ENCODE measurements around the gene SLC9A7.

The SLC9A7 gene

GRCh38 chrX:46693149-46693548 is 65.8 kb downstream of the SLC9A7 start:
- H3K9ac ChIP-seq (ENCODE audit: low read depth, low read length): no peak overlapping the region
- no peaks in the 10 kb centered on the region for H3K9me3 ChIP-seq (ENCODE audit: control insufficient read depth, insufficient read depth, low read length)
- no peak overlapping the region for H3K4me3 ChIP-seq (ENCODE audit: low read depth, low read length)
- no peaks in the 10 kb centered on the region for H3K27me3 ChIP-seq (ENCODE audit: control insufficient read depth, insufficient read depth, low read length)
- no peaks in the 10 kb centered on the region for H3K36me3 ChIP-seq (ENCODE audit: control insufficient read depth, insufficient read depth, low read length)
- H3K4me1 ChIP-seq (ENCODE audit: control insufficient read depth, insufficient read depth, low read length): peaks cover 4% of the 10 kb centered on the region

GRCh38 chrX:46690818-46691217 is 68.1 kb downstream of the SLC9A7 start:
- H3K9ac ChIP-seq (ENCODE audit: low read depth, low read length): no peak overlapping the region
- H3K9me3 ChIP-seq (ENCODE audit: control insufficient read depth, insufficient read depth, low read length): no peaks in the 10 kb centered on the region
- H3K27me3 ChIP-seq (ENCODE audit: control insufficient read depth, insufficient read depth, low read length): no peaks in the 10 kb centered on the region
- no peak overlapping the region for H3K4me3 ChIP-seq (ENCODE audit: low read depth, low read length)
- no peaks in the 10 kb centered on the region for H3K4me1 ChIP-seq (ENCODE audit: control insufficient read depth, insufficient read depth, low read length)
- H3K36me3 ChIP-seq (ENCODE audit: control insufficient read depth, insufficient read depth, low read length): no peaks in the 10 kb centered on the region

GRCh38 chrX:46687619-46688018 is 71.3 kb downstream of the SLC9A7 start:
- no peak overlapping the region for H3K4me3 ChIP-seq (ENCODE audit: low read depth, low read length)
- no peaks in the 10 kb centered on the region for H3K9me3 ChIP-seq (ENCODE audit: control insufficient read depth, insufficient read depth, low read length)
- no peak overlapping the region for H3K9ac ChIP-seq (ENCODE audit: low read depth, low read length)
- no peaks in the 10 kb centered on the region for H3K36me3 ChIP-seq (ENCODE audit: control insufficient read depth, insufficient read depth, low read length)
- no peaks in the 10 kb centered on the region for H3K4me1 ChIP-seq (ENCODE audit: control insufficient read depth, insufficient read depth, low read length)
- H3K27me3 ChIP-seq (ENCODE audit: control insufficient read depth, insufficient read depth, low read length): no peaks in the 10 kb centered on the region

GRCh38 chrX:46686003-46686645 is 72.8 kb downstream of the SLC9A7 start:
- Histone ChIP-seq H3K9me3 (ENCODE audit: control insufficient read depth, insufficient read depth, low read length) (no peaks in the 10 kb centered on the region), H3K9ac (ENCODE audit: low read depth, low read length) (no peak overlapping the region), H3K27me3 (ENCODE audit: control insufficient read depth, insufficient read depth, low read length) (no peaks in the 10 kb centered on the region), H3K4me3 (ENCODE audit: low read depth, low read length) (no peak overlapping the region), H3K4me1 (ENCODE audit: control insufficient read depth, insufficient read depth, low read length) (no peaks in the 10 kb centered on the region), H3K36me3 (ENCODE audit: control insufficient read depth, insufficient read depth, low read length) (no peaks in the 10 kb centered on the region)

GRCh38 chrX:46683048-46683447 is 75.9 kb downstream of the SLC9A7 start:
- H3K36me3 ChIP-seq (ENCODE audit: control insufficient read depth, insufficient read depth, low read length): no peaks in the 10 kb centered on the region
- no peaks in the 10 kb centered on the region for H3K4me1 ChIP-seq (ENCODE audit: control insufficient read depth, insufficient read depth, low read length)
- H3K9ac ChIP-seq (ENCODE audit: low read depth, low read length): no peak overlapping the region
- no peak overlapping the region for H3K4me3 ChIP-seq (ENCODE audit: low read depth, low read length)
- H3K9me3 ChIP-seq (ENCODE audit: control insufficient read depth, insufficient read depth, low read length): no peaks in the 10 kb centered on the region
- no peaks in the 10 kb centered on the region for H3K27me3 ChIP-seq (ENCODE audit: control insufficient read depth, insufficient read depth, low read length)

- H3K9me3 ChIP-seq (ENCODE audit: control insufficient read depth, insufficient read depth, low read length): no peaks in the 10 kb centered on the region
- no peaks in the 10 kb centered on the region for H3K27me3 ChIP-seq (ENCODE audit: control insufficient read depth, insufficient read depth, low read length)
- H3K4me1 ChIP-seq (ENCODE audit: control insufficient read depth, insufficient read depth, low read length): no peaks in the 10 kb centered on the region
Observed at GRCh38 chrX:46681849-46682248, 77.1 kb downstream of the SLC9A7 start.

GRCh38 chrX:46678232-46678631 is 80.7 kb downstream of the SLC9A7 start:
- H3K27me3 ChIP-seq (ENCODE audit: control insufficient read depth, insufficient read depth, low read length): no peaks in the 10 kb centered on the region
- H3K4me3 ChIP-seq (ENCODE audit: low read depth, low read length): no peak overlapping the region
- H3K9me3 ChIP-seq (ENCODE audit: control insufficient read depth, insufficient read depth, low read length): no peaks in the 10 kb centered on the region
- no peaks in the 10 kb centered on the region for H3K36me3 ChIP-seq (ENCODE audit: control insufficient read depth, insufficient read depth, low read length)
- H3K9ac ChIP-seq (ENCODE audit: low read depth, low read length): no peak overlapping the region
- H3K4me1 ChIP-seq (ENCODE audit: control insufficient read depth, insufficient read depth, low read length): no peaks in the 10 kb centered on the region

More at GRCh38 chrX:46681849-46682248, 77.1 kb downstream of the SLC9A7 start:
- Histone ChIP-seq H3K36me3 (ENCODE audit: control insufficient read depth, insufficient read depth, low read length) (no peaks in the 10 kb centered on the region), H3K9ac (ENCODE audit: low read depth, low read length) (no peak overlapping the region), H3K4me3 (ENCODE audit: low read depth, low read length) (no peak overlapping the region)

GRCh38 chrX:46676399-46677356 is 82.2 kb downstream of the SLC9A7 start:
- no peak overlapping the region for H3K9ac ChIP-seq (ENCODE audit: low read depth, low read length)
- H3K36me3 ChIP-seq (ENCODE audit: control insufficient read depth, insufficient read depth, low read length): no peaks in the 10 kb centered on the region
- no peaks in the 10 kb centered on the region for H3K9me3 ChIP-seq (ENCODE audit: control insufficient read depth, insufficient read depth, low read length)
- H3K27me3 ChIP-seq (ENCODE audit: control insufficient read depth, insufficient read depth, low read length): no peaks in the 10 kb centered on the region
- no peaks in the 10 kb centered on the region for H3K4me1 ChIP-seq (ENCODE audit: control insufficient read depth, insufficient read depth, low read length)
- no peak overlapping the region for H3K4me3 ChIP-seq (ENCODE audit: low read depth, low read length)

GRCh38 chrX:46673620-46674359 is 85.1 kb downstream of the SLC9A7 start:
- no peaks in the 10 kb centered on the region for H3K4me1 ChIP-seq (ENCODE audit: control insufficient read depth, insufficient read depth, low read length)
- H3K27me3 ChIP-seq (ENCODE audit: control insufficient read depth, insufficient read depth, low read length): no peaks in the 10 kb centered on the region
- no peaks in the 10 kb centered on the region for H3K9me3 ChIP-seq (ENCODE audit: control insufficient read depth, insufficient read depth, low read length)
- H3K9ac ChIP-seq (ENCODE audit: low read depth, low read length): no peak overlapping the region
- H3K36me3 ChIP-seq (ENCODE audit: control insufficient read depth, insufficient read depth, low read length): no peaks in the 10 kb centered on the region
- no peak overlapping the region for H3K4me3 ChIP-seq (ENCODE audit: low read depth, low read length)

GRCh38 chrX:46670316-46670715 is 88.6 kb downstream of the SLC9A7 start:
- Histone ChIP-seq H3K4me3 (ENCODE audit: low read depth, low read length) (no peak overlapping the region), H3K27me3 (ENCODE audit: control insufficient read depth, insufficient read depth, low read length) (no peaks in the 10 kb centered on the region), H3K9ac (ENCODE audit: low read depth, low read length) (no peak overlapping the region), H3K9me3 (ENCODE audit: control insufficient read depth, insufficient read depth, low read length) (no peaks in the 10 kb centered on the region), H3K4me1 (ENCODE audit: control insufficient read depth, insufficient read depth, low read length) (no peaks in the 10 kb centered on the region), H3K36me3 (ENCODE audit: control insufficient read depth, insufficient read depth, low read length) (no peaks in the 10 kb centered on the region)

GRCh38 chrX:46666831-46667230 is 92.1 kb downstream of the SLC9A7 start:
- Histone ChIP-seq H3K36me3 (ENCODE audit: control insufficient read depth, insufficient read depth, low read length) (no peaks in the 10 kb centered on the region), H3K4me3 (ENCODE audit: low read depth, low read length) (no peak overlapping the region), H3K4me1 (ENCODE audit: control insufficient read depth, insufficient read depth, low read length) (no peaks in the 10 kb centered on the region), H3K27me3 (ENCODE audit: control insufficient read depth, insufficient read depth, low read length) (no peaks in the 10 kb centered on the region), H3K9me3 (ENCODE audit: control insufficient read depth, insufficient read depth, low read length) (peaks cover 2% of the 10 kb centered on the region), H3K9ac (ENCODE audit: low read depth, low read length) (no peak overlapping the region)

Measured in iPS-15b (cell line).